Inflammatory macrophage treated with lipopolysaccharide for 4 hours (primary cell): ENCODE data around the gene ACOX3.
A peak's percentile ranks its signal among the peaks of the same experiment; 100 is the strongest.
"Not testable (repeated sequence)": the region's sequence is repeated elsewhere in the genome, so short reads cannot be mapped to it uniquely, and the experiment has no call there.

ENCODE experiments used
- DNase-seq: peaks from one replicate; pipeline ENCODE4 v3.0.0-alpha.2; 2020

Gene ACOX3

GRCh38 chr4:8440492-8441311 is at the start of gene ACOX3, which contains the start of gene TRMT44:
ACOX3 (minus strand) TSS chr4:8440723; CDS start chr4:8416521, 24,202 bp downstream.
TRMT44 (plus strand) TSS chr4:8440777; CDS start chr4:8440823, 46 bp downstream.
- DNase-seq = peak; percentile 95

- DNase-seq = no peak
Observed at GRCh38 chr4:8488791-8489369, 48.4 kb upstream of the ACOX3 start.

GRCh38 chr4:8486643-8487042 is 46.1 kb upstream of the ACOX3 start:
- DNase-seq = not testable (repeated sequence)

GRCh38 chr4:8480221-8480620 is 39.7 kb upstream of the ACOX3 start:
- no peak for DNase-seq

- DNase-seq = no peak
Observed at GRCh38 chr4:8478801-8479744, 38.5 kb upstream of the ACOX3 start.

- no peak for DNase-seq
Observed at GRCh38 chr4:8478371-8478770, 37.8 kb upstream of the ACOX3 start.

- no peak for DNase-seq
Observed at GRCh38 chr4:8477676-8478075, 37.2 kb upstream of the ACOX3 start.

- no peak for DNase-seq
Observed at GRCh38 chr4:8477095-8477635, 36.6 kb upstream of the ACOX3 start.

GRCh38 chr4:8475751-8476575 is 35.4 kb upstream of the ACOX3 start:
- DNase-seq = no peak

- no peak for DNase-seq
Observed at GRCh38 chr4:8474856-8475255, 34.3 kb upstream of the ACOX3 start.

GRCh38 chr4:8473920-8474590 is 33.5 kb upstream of the ACOX3 start:
- no peak for DNase-seq

- DNase-seq = no peak
Observed at GRCh38 chr4:8473198-8473919, 32.8 kb upstream of the ACOX3 start.

GRCh38 chr4:8472689-8473197 is 32.2 kb upstream of the ACOX3 start:
- DNase-seq = no peak

GRCh38 chr4:8472158-8472688 is 31.7 kb upstream of the ACOX3 start:
- no peak for DNase-seq

- no peak for DNase-seq
Observed at GRCh38 chr4:8471211-8471875, 30.8 kb upstream of the ACOX3 start.

- DNase-seq = no peak
Observed at GRCh38 chr4:8470451-8471024, 30.0 kb upstream of the ACOX3 start.

GRCh38 chr4:8469550-8469949 is 29.0 kb upstream of the ACOX3 start:
- no peak for DNase-seq

GRCh38 chr4:8468746-8469535 is 28.4 kb upstream of the ACOX3 start:
- peak; percentile 42 for DNase-seq
